HUES48 (cell line): ENCODE data around the gene KRTAP2-2.
"Not testable (repeated sequence)": the region's sequence is repeated elsewhere in the genome, so short reads cannot be mapped to it uniquely, and the experiment has no call there.

ENCODE experiments used
- H3K27ac ChIP-seq: one replicate; pipeline ENCODE4 v1.7.0; 2013; ENCODE audit warnings: low read depth, low read length, inconsistent platforms
- H3K27me3 ChIP-seq: 2 replicates; pipeline ENCODE4 v1.6.1; 2013; ENCODE audit warnings: mild to moderate bottlenecking, low read length; ENCODE audit not compliant: control insufficient read depth, insufficient read depth
- H3K36me3 ChIP-seq: 2 replicates; pipeline ENCODE4 v1.6.1; 2013; ENCODE audit warnings: low read length; ENCODE audit not compliant: control insufficient read depth, insufficient read depth
- H3K4me1 ChIP-seq: 2 replicates; pipeline ENCODE4 v1.6.1; 2013; ENCODE audit warnings: mild to moderate bottlenecking, low read length; ENCODE audit not compliant: control insufficient read depth, insufficient read depth
- H3K4me3 ChIP-seq: 2 replicates; pipeline ENCODE4 v1.5.1; 2013; ENCODE audit warnings: mild to moderate bottlenecking, low read depth, low read length
- H3K9ac ChIP-seq: 2 replicates; pipeline ENCODE4 v1.6.1; 2013; ENCODE audit warnings: mild to moderate bottlenecking, low read depth, low read length, moderate library complexity
- H3K9me3 ChIP-seq: 2 replicates; pipeline ENCODE4 v1.6.1; 2013; ENCODE audit warnings: low read length; ENCODE audit not compliant: control insufficient read depth, insufficient read depth

The KRTAP2-2 gene

GRCh38 chr17:41061964-41062363 is 6.9 kb upstream of the KRTAP2-2 start:
- H3K36me3 ChIP-seq = no peaks in the 10 kb centered on the region
- H3K27me3 ChIP-seq = no peaks in the 10 kb centered on the region
- no peak overlapping the region for H3K4me3 ChIP-seq
- no peaks in the 10 kb centered on the region for H3K9me3 ChIP-seq
- no peaks in the 10 kb centered on the region; the same call in 1 of the 2 replicates for H3K4me1 ChIP-seq
- H3K9ac ChIP-seq = no peak overlapping the region
- H3K27ac ChIP-seq = no peak overlapping the region

GRCh38 chr17:41060052-41060604 is 5.1 kb upstream of the KRTAP2-2 start, which contains the start of gene KRTAP2-3:
TSS of gene KRTAP2-3 (minus strand) at chr17:41060114. CDS start at chr17:41060050, 64 bp downstream.
- no peaks in the 10 kb centered on the region for H3K27me3 ChIP-seq
- H3K9ac ChIP-seq = no peak within 1 kb of the TSS
- H3K4me3 ChIP-seq = no peak within 1 kb of the TSS
- H3K27ac ChIP-seq = no peak within 1 kb of the TSS
- no peaks in the 10 kb centered on the region for H3K9me3 ChIP-seq
- H3K4me1 ChIP-seq = no peaks in the 10 kb centered on the region; the same call in 1 of the 2 replicates
- H3K36me3 ChIP-seq = no peaks in the 10 kb centered on the region

GRCh38 chr17:41059276-41060051 is 4.4 kb upstream of the KRTAP2-2 start:
- not testable (repeated sequence) for H3K27me3 ChIP-seq, H3K9ac ChIP-seq, H3K27ac ChIP-seq, H3K4me1 ChIP-seq, H3K4me3 ChIP-seq, H3K36me3 ChIP-seq, H3K9me3 ChIP-seq

- H3K9ac ChIP-seq = no peak overlapping the region
- H3K4me3 ChIP-seq = no peak overlapping the region
- no peaks in the 10 kb centered on the region for H3K27me3 ChIP-seq
- H3K36me3 ChIP-seq = no peaks in the 10 kb centered on the region
- no peak overlapping the region for H3K27ac ChIP-seq
- H3K4me1 ChIP-seq = no peaks in the 10 kb centered on the region; the same call in 1 of the 2 replicates
- H3K9me3 ChIP-seq = no peaks in the 10 kb centered on the region
Measured at GRCh38 chr17:41058741-41059140, 3.7 kb upstream of the KRTAP2-2 start.

- Histone ChIP-seq H3K36me3 (no peaks in the 10 kb centered on the region), H3K9ac (no peak overlapping the region), H3K4me1 (no peaks in the 10 kb centered on the region; the same call in 1 of the 2 replicates), H3K9me3 (no peaks in the 10 kb centered on the region), H3K4me3 (no peak overlapping the region), H3K27me3 (no peaks in the 10 kb centered on the region), H3K27ac (no peak overlapping the region)
Measured at GRCh38 chr17:41057547-41057946, 2.5 kb upstream of the KRTAP2-2 start.

GRCh38 chr17:41054556-41054955 is 474 bp downstream of the KRTAP2-2 start:
- H3K4me3 ChIP-seq, H3K27ac ChIP-seq, H3K36me3 ChIP-seq, H3K9me3 ChIP-seq, H3K4me1 ChIP-seq, H3K9ac ChIP-seq, H3K27me3 ChIP-seq: not testable (repeated sequence)

GRCh38 chr17:41054025-41054424 is 1.0 kb downstream of the KRTAP2-2 start:
- Histone ChIP-seq H3K9me3 (no peaks in the 10 kb centered on the region), H3K4me3 (no peak overlapping the region), H3K27me3 (no peaks in the 10 kb centered on the region), H3K36me3 (no peaks in the 10 kb centered on the region), H3K27ac (no peak overlapping the region), H3K4me1 (no peaks in the 10 kb centered on the region), H3K9ac (no peak overlapping the region)

- H3K4me3 ChIP-seq = no peak overlapping the region
- H3K27ac ChIP-seq = no peak overlapping the region
- no peaks in the 10 kb centered on the region for H3K27me3 ChIP-seq
- H3K9ac ChIP-seq = no peak overlapping the region
- 0 out of 2 replicates have a peak, but pooled peaks cover 5% of the 10 kb centered on the region for H3K4me1 ChIP-seq
- no peaks in the 10 kb centered on the region for H3K9me3 ChIP-seq
- no peaks in the 10 kb centered on the region for H3K36me3 ChIP-seq
Measured at GRCh38 chr17:41052566-41052965, 2.5 kb downstream of the KRTAP2-2 start.

- Histone ChIP-seq H3K9ac (no peak overlapping the region), H3K9me3 (no peaks in the 10 kb centered on the region), H3K4me1 (0 out of 2 replicates have a peak, but pooled peaks cover 5% of the 10 kb centered on the region), H3K36me3 (no peaks in the 10 kb centered on the region), H3K27me3 (no peaks in the 10 kb centered on the region), H3K4me3 (no peak overlapping the region), H3K27ac (no peak overlapping the region)
Measured at GRCh38 chr17:41049110-41049509, 5.9 kb downstream of the KRTAP2-2 start.

- Histone ChIP-seq H3K9ac (no peak overlapping the region), H3K36me3 (no peaks in the 10 kb centered on the region), H3K27me3 (no peaks in the 10 kb centered on the region), H3K27ac (no peak overlapping the region), H3K4me1 (0 out of 2 replicates have a peak, but pooled peaks cover 5% of the 10 kb centered on the region), H3K4me3 (no peak overlapping the region), H3K9me3 (no peaks in the 10 kb centered on the region)
Measured at GRCh38 chr17:41048441-41048840, 6.6 kb downstream of the KRTAP2-2 start.

- not testable (repeated sequence) for H3K27me3 ChIP-seq, H3K36me3 ChIP-seq, H3K4me3 ChIP-seq, H3K4me1 ChIP-seq, H3K9me3 ChIP-seq, H3K9ac ChIP-seq, H3K27ac ChIP-seq
Measured at GRCh38 chr17:41046735-41047465, 8.1 kb downstream of the KRTAP2-2 start, which contains the start of gene KRTAP2-1. TSS of gene KRTAP2-1 (minus strand) at chr17:41047316. CDS start at chr17:41047267, 49 bp downstream.
